SW 1271 (cell line): ENCODE results near the gene SYNGR2.
"Not testable (repeated sequence)": the region's sequence is repeated elsewhere in the genome, so short reads cannot be mapped to it uniquely, and the experiment has no call there.

ENCODE experiments used
- DNase-seq, 2 experiments: peaks; one replicate each; lab custom pipeline; 2025; lab: John Stamatoyannopoulos, UW

Gene SYNGR2

GRCh38 chr17:78130090-78130436, 38.3 kb upstream of the SYNGR2 start:
- no peak for DNase-seq

- DNase-seq: no peak
Observed at GRCh38 chr17:78130437-78131101, 37.8 kb upstream of the SYNGR2 start, which contains the start of gene TMC8. TMC8 (plus strand) TSS chr17:78130771; CDS start chr17:78131589, 818 bp downstream.

- DNase-seq: no peak
Observed at GRCh38 chr17:78131172-78132083, 37.0 kb upstream of the SYNGR2 start.

GRCh38 chr17:78132084-78132676, 36.2 kb upstream of the SYNGR2 start:
- DNase-seq: no peak

GRCh38 chr17:78132767-78133178, 35.6 kb upstream of the SYNGR2 start:
- no peak for DNase-seq

GRCh38 chr17:78133179-78133951, 35.0 kb upstream of the SYNGR2 start:
- no peak for DNase-seq

GRCh38 chr17:78133971-78134898, 34.1 kb upstream of the SYNGR2 start:
- DNase-seq: peak in 1 of 2 experiments; percentile 14

GRCh38 chr17:78134899-78135385, 33.4 kb upstream of the SYNGR2 start:
- no peak for DNase-seq

GRCh38 chr17:78135858-78136500, 32.4 kb upstream of the SYNGR2 start:
- DNase-seq: no peak

- no peak for DNase-seq
Observed at GRCh38 chr17:78137392-78138203, 30.8 kb upstream of the SYNGR2 start.

- no peak for DNase-seq
Observed at GRCh38 chr17:78138204-78139060, 29.9 kb upstream of the SYNGR2 start.

GRCh38 chr17:78139861-78140168, 28.6 kb upstream of the SYNGR2 start:
- DNase-seq: not testable (repeated sequence)

GRCh38 chr17:78140169-78141051, 28.0 kb upstream of the SYNGR2 start:
- DNase-seq: peak; percentile 70 to 75

GRCh38 chr17:78141437-78142118, 26.8 kb upstream of the SYNGR2 start:
- no peak for DNase-seq

- DNase-seq: no peak
Observed at GRCh38 chr17:78142119-78142861, 26.1 kb upstream of the SYNGR2 start.
